Activated B cell treated with CpG ODN at 0.5 μM for 24 hours (primary cell): ENCODE measurements around the gene RPL7L1. TPM values are rescaled to one million over a fixed set of nuclear protein-coding genes. Genes with fewer than 3 reads are reported as not detected.
A peak's percentile ranks its signal among the peaks of the same experiment; 100 is the strongest.

ENCODE experiments used
- ATAC-seq: fragments of 200-7000 bp; cut with Tn5 transposase; one replicate; pipeline ENCODE4 v1.10.0; 2021; ENCODE audit warnings: low read depth, mild to moderate bottlenecking, moderate library complexity
- CTCF ChIA-PET: fragments of 350-600 bp; sonication (Branson Sonifier 250); formaldehyde crosslinking; loops from one replicate; lab custom pipeline; 2021; ENCODE audit warnings: antibody characterized with exemption; lab: Charles Lee
- POLR2A ChIA-PET: fragments of 350-600 bp; sonication (Branson Sonifier 250); formaldehyde crosslinking; loops from one replicate; lab custom pipeline; 2021; ENCODE audit warnings: antibody characterized with exemption; lab: Charles Lee
- DNase-seq: peaks from one replicate; pipeline ENCODE4 v3.0.0; 2022
- H3K27ac Mint-ChIP-seq: one replicate; pipeline ENCODE4 v1.8.0; 2020; ENCODE audit warnings: mixed read lengths
- H3K27me3 Mint-ChIP-seq: one replicate; pipeline ENCODE4 v1.8.0; 2021; ENCODE audit warnings: mixed read lengths
- H3K36me3 Mint-ChIP-seq: one replicate; pipeline ENCODE4 v1.8.0; 2021; ENCODE audit warnings: low read depth, mixed read lengths
- H3K4me1 Mint-ChIP-seq: one replicate; pipeline ENCODE4 v1.8.0; 2021; ENCODE audit warnings: mixed read lengths
- H3K4me3 Mint-ChIP-seq: one replicate; pipeline ENCODE4 v1.8.0; 2020; ENCODE audit warnings: mild to moderate bottlenecking, mixed read lengths
- H3K9me3 Mint-ChIP-seq: one replicate; pipeline ENCODE4 v1.8.0; 2020; ENCODE audit warnings: mixed read lengths
- intact Hi-C: fragments of 100-400 bp; cut with micrococcal nuclease; formaldehyde crosslinking; loops from one replicate; pipeline ENCODE4 v1.15.1; 2024
- total RNA-seq: library from RNA; stranded (reverse); gene quantifications from 2 replicates; pipeline ENCODE4 v1.2.3, GENCODE V29; 2022
- TF ChIP-seq, protein P1 (sequence below): fragments of 200-600 bp; IDR thresholded peaks from one replicate; pipeline ENCODE4 v1.8.0; 2022; ENCODE audit warnings: antibody characterized with exemption, mild to moderate bottlenecking

The RPL7L1 gene
- total RNA-seq, result 94.5 and 110 TPM in 2 replicates

- H3K9me3 Mint-ChIP-seq, result no peaks in the 10 kb centered on the region
- TF ChIP-seq, protein P1, sequence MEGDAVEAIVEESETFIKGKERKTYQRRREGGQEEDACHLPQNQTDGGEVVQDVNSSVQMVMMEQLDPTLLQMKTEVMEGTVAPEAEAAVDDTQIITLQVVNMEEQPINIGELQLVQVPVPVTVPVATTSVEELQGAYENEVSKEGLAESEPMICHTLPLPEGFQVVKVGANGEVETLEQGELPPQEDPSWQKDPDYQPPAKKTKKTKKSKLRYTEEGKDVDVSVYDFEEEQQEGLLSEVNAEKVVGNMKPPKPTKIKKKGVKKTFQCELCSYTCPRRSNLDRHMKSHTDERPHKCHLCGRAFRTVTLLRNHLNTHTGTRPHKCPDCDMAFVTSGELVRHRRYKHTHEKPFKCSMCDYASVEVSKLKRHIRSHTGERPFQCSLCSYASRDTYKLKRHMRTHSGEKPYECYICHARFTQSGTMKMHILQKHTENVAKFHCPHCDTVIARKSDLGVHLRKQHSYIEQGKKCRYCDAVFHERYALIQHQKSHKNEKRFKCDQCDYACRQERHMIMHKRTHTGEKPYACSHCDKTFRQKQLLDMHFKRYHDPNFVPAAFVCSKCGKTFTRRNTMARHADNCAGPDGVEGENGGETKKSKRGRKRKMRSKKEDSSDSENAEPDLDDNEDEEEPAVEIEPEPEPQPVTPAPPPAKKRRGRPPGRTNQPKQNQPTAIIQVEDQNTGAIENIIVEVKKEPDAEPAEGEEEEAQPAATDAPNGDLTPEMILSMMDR, result no peak
- peak within 1 kb of the TSS; percentile 100 for H3K4me3 Mint-ChIP-seq
- peaks cover 28% of the 10 kb centered on the region for H3K4me1 Mint-ChIP-seq
- ChIA-PET POLR2A (interaction anchor here (0.5 to 3.8 kb wide), 38 partner anchors 8 to 1385 kb away, joined by 3 to 101 read pairs (median 5); partner anchors contain the start of genes BICRAL, CNPY3, CUL9 and KLC4), CTCF (interaction anchor here (0.6 to 6.0 kb wide), 7 partner anchors 11 to 761 kb away, joined by 3 to 51 read pairs (median 5); a partner anchor contains a TSS)
- peaks cover 44% of the 10 kb centered on the region for H3K36me3 Mint-ChIP-seq
- H3K27me3 Mint-ChIP-seq, result no peaks in the 10 kb centered on the region
- H3K27ac Mint-ChIP-seq, result peak within 1 kb of the TSS; percentile 99
- peak; percentile 92 for ATAC-seq
- DNase-seq, result peak; percentile 76
- intact Hi-C loops, result loop anchor here (1.0 to 2.0 kb wide), 10 partner anchors 11 to 662 kb away; partner anchors contain the start of genes CNPY3, MRPS10, SRF and TBCC
Observed at GRCh38 chr6:42879372-42880239, at the start of gene RPL7L1. TSS of gene RPL7L1 (plus strand) at chr6:42879616. CDS start at chr6:42879911, 295 bp downstream.

DNA sequence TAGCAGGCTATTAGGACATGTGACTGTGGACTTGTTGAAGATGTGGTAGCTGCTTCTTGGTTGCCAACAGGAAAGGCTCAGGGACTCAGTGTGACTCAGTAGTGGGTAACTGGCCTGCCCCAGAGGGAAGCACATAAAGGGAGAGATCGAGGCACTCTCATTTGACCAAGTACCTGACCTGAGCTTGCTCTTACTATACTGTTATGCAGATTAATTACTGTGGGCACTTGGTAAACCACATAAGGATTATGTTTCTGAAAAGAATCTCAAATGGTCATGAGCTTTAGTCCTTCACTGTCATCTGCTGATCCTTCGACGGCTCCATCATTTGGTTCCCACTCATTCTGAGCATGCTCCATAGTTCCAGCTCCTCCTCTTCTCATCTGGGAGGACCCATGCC, 48.2 kb upstream of the RPL7L1 start:
- H3K9me3 Mint-ChIP-seq, result no peaks in the 10 kb centered on the region
- TF ChIP-seq, protein P1, result no peak
- ChIA-PET POLR2A (interaction anchor here (0.9 to 2.5 kb wide), 2 partner anchors 85 to 170 kb away, joined by 4 to 17 read pairs; partner anchors contain the start of gene TBCC), CTCF (interaction anchor here (1.3 kb wide), 1 partner anchor 169 kb away, joined by 6 read pairs; no protein-coding TSS in a partner anchor)
- H3K36me3 Mint-ChIP-seq, result peaks cover 65% of the 10 kb centered on the region
- no peak overlapping the region for H3K4me3 Mint-ChIP-seq
- intact Hi-C loops, result no loop called here
- ATAC-seq (no peak), DNase-seq (no peak)
- no peaks in the 10 kb centered on the region for H3K4me1 Mint-ChIP-seq
- H3K27me3 Mint-ChIP-seq, result no peaks in the 10 kb centered on the region
- no peak overlapping the region for H3K27ac Mint-ChIP-seq

- H3K9me3 Mint-ChIP-seq, result no peaks in the 10 kb centered on the region
- H3K27ac Mint-ChIP-seq, result no peak overlapping the region
- H3K27me3 Mint-ChIP-seq, result no peaks in the 10 kb centered on the region
- H3K4me1 Mint-ChIP-seq, result no peaks in the 10 kb centered on the region
- TF ChIP-seq, protein P1, result no peak
- CTCF ChIA-PET, result no interaction called here
- intact Hi-C loops, result no loop called here
- peaks cover 47% of the 10 kb centered on the region for H3K36me3 Mint-ChIP-seq
- POLR2A ChIA-PET, result no interaction called here
- ATAC-seq (no peak), DNase-seq (no peak)
- H3K4me3 Mint-ChIP-seq, result no peak overlapping the region
Observed at GRCh38 chr6:42834056-42834455, 45.4 kb upstream of the RPL7L1 start.

GRCh38 chr6:42841844-42842584, 37.4 kb upstream of the RPL7L1 start:
- H3K9me3 Mint-ChIP-seq, result no peaks in the 10 kb centered on the region
- ChIA-PET POLR2A (interaction anchor here (0.8 to 1.3 kb wide), 2 partner anchors 59 to 95 kb away, joined by 6 to 8 read pairs; no protein-coding TSS in a partner anchor), CTCF (no interaction called here)
- ATAC-seq (no peak), DNase-seq (no peak)
- H3K27ac Mint-ChIP-seq, result no peak overlapping the region
- intact Hi-C loops, result no loop called here
- H3K4me3 Mint-ChIP-seq, result no peak overlapping the region
- H3K27me3 Mint-ChIP-seq, result no peaks in the 10 kb centered on the region
- H3K4me1 Mint-ChIP-seq, result peaks cover 7% of the 10 kb centered on the region
- TF ChIP-seq, protein P1, result no peak
- peaks cover 23% of the 10 kb centered on the region for H3K36me3 Mint-ChIP-seq
